ENCODE results near the gene CT55.

GRCh38 chrX:135170468-135170867 lies 730 bp downstream of the CT55 start:
- TF ChIP-seq, protein P1, sequence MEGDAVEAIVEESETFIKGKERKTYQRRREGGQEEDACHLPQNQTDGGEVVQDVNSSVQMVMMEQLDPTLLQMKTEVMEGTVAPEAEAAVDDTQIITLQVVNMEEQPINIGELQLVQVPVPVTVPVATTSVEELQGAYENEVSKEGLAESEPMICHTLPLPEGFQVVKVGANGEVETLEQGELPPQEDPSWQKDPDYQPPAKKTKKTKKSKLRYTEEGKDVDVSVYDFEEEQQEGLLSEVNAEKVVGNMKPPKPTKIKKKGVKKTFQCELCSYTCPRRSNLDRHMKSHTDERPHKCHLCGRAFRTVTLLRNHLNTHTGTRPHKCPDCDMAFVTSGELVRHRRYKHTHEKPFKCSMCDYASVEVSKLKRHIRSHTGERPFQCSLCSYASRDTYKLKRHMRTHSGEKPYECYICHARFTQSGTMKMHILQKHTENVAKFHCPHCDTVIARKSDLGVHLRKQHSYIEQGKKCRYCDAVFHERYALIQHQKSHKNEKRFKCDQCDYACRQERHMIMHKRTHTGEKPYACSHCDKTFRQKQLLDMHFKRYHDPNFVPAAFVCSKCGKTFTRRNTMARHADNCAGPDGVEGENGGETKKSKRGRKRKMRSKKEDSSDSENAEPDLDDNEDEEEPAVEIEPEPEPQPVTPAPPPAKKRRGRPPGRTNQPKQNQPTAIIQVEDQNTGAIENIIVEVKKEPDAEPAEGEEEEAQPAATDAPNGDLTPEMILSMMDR (conservative IDR thresholded peaks at IDR 0.05; ENCODE audit: low read depth, low read length) = no peak
- TF ChIP-seq EZH2phosphoT487 (IDR thresholded peaks at IDR 0.05; ENCODE audit: borderline replicate concordance, low read length) = no peak
